PC-3 (cell line): ENCODE measurements around the gene PLCL1. TPM values are rescaled to one million over a fixed set of nuclear protein-coding genes. Genes with fewer than 3 reads are reported as not detected.

Experiments used
- ATAC-seq: fragments of 200-7000 bp; cut with Tn5 transposase; 2 replicates; pipeline ENCODE4 v1.9.1; 2020; ENCODE audit warnings: mild to moderate bottlenecking, moderate library complexity
- BruUV-seq: library from RNA; stranded (reverse); fragments of 400-500 nt; replicated peaks from 2 replicates; lab custom pipeline; 2021; lab: Mats Ljungman, UMichigan
- CTCF ChIA-PET: fragments of 300-600 bp; sonication (Branson Sonifier 250); formaldehyde crosslinking; loops from one replicate; lab custom pipeline; 2022; ENCODE audit warnings: antibody characterized with exemption; lab: Charles Lee
- POLR2A ChIA-PET: fragments of 300-600 bp; sonication (Branson Sonifier 250); formaldehyde crosslinking; loops from one replicate; lab custom pipeline; 2022; ENCODE audit warnings: antibody characterized with exemption; ENCODE audit not compliant: unreplicated experiment; lab: Charles Lee
- DNase-seq: peaks from one replicate; pipeline ENCODE4 v3.0.0-alpha.2; 2015
- H2AFZ ChIP-seq: fragments of 300-600 bp; sonication (generic); 2 replicates; pipeline ENCODE4 v1.6.0; 2016; ENCODE audit warnings: antibody characterized with exemption, low read length
- H3F3A ChIP-seq: fragments of 300-600 bp; sonication (generic); one replicate; pipeline ENCODE4 v1.6.0; 2017; ENCODE audit warnings: antibody characterized with exemption, low read length, control low read depth, mild to moderate bottlenecking; ENCODE audit not compliant: unreplicated experiment
- H3K27ac ChIP-seq: fragments of 300-600 bp; sonication (generic); 2 replicates; pipeline ENCODE4 v1.5.1; 2016; ENCODE audit warnings: mild to moderate bottlenecking, low read length
- H3K27me3 ChIP-seq: fragments of 300-600 bp; sonication (generic); 2 replicates; pipeline ENCODE4 v1.6.1; 2016; ENCODE audit warnings: low read length, mixed read lengths
- H3K36me3 ChIP-seq: fragments of 300-600 bp; sonication (generic); 2 replicates; pipeline ENCODE4 v1.6.1; 2016; ENCODE audit warnings: low read depth, mixed run types, low read length, mixed read lengths
- H3K4me1 ChIP-seq: fragments of 300-600 bp; sonication (generic); 2 replicates; pipeline ENCODE4 v1.5.1; 2016; ENCODE audit warnings: low read length; ENCODE audit not compliant: insufficient read depth
- H3K4me2 ChIP-seq: fragments of 300-600 bp; sonication (generic); 2 replicates; pipeline ENCODE4 v1.6.0; 2016; ENCODE audit warnings: low read length
- H3K4me3 ChIP-seq: fragments of 300-600 bp; sonication (generic); 2 replicates; pipeline ENCODE4 v1.5.1; 2016; ENCODE audit warnings: mild to moderate bottlenecking, low read length, mixed read lengths
- H3K79me2 ChIP-seq: fragments of 300-600 bp; sonication (generic); 2 replicates; pipeline ENCODE4 v1.6.1; 2017; ENCODE audit warnings: low read length, mixed read lengths
- H3K9ac ChIP-seq: fragments of 300-600 bp; sonication (generic); 2 replicates; pipeline ENCODE4 v1.6.0; 2016; ENCODE audit warnings: mild to moderate bottlenecking, low read length
- H3K9me2 ChIP-seq: fragments of 300-600 bp; sonication (generic); replicated peaks from 2 replicates; pipeline ENCODE4 v1.6.1; 2016; ENCODE audit warnings: mixed run types, low read length, mixed read lengths
- H3K9me3 ChIP-seq: fragments of 300-600 bp; sonication (generic); 2 replicates; pipeline ENCODE4 v1.6.1; 2016; ENCODE audit warnings: low read length, mixed read lengths
- H4K20me1 ChIP-seq: fragments of 300-600 bp; sonication (generic); 2 replicates; pipeline ENCODE4 v1.6.1; 2016; ENCODE audit warnings: low read length, mixed read lengths
- EZH2 ChIP-seq: fragments of 300-600 bp; sonication (generic); IDR thresholded peaks from one replicate; pipeline ENCODE4 v1.6.1; 2017; ENCODE audit warnings: antibody characterized with exemption, mild to moderate bottlenecking, low read length; ENCODE audit not compliant: unreplicated experiment
- EZH2phosphoT487 ChIP-seq: fragments of 300-600 bp; sonication (generic); IDR thresholded peaks from 2 replicates; pipeline ENCODE4 v1.6.1; 2018; ENCODE audit warnings: mild to moderate bottlenecking, antibody characterized with exemption, low read length, borderline replicate concordance
- intact Hi-C: fragments of 100-400 bp; cut with micrococcal nuclease; formaldehyde crosslinking; loops from 2 replicates; pipeline ENCODE4 v1.9.0; 2023
- total RNA-seq: library from RNA; depleted of rRNA; stranded (reverse); fragments of >200 nt; gene quantifications from 2 replicates; pipeline ENCODE4 v1.2.3, GENCODE V29; 2014
- TF ChIP-seq, protein P1 (sequence below): fragments of 300-600 bp; sonication (generic); conservative IDR thresholded peaks from 2 replicates; pipeline ENCODE4 v1.5.1; 2017; ENCODE audit warnings: antibody characterized with exemption, low read depth, mild to moderate bottlenecking, low read length

The PLCL1 gene
- total RNA-seq, 1 experiment from 2014 or later: not detected

DNA sequence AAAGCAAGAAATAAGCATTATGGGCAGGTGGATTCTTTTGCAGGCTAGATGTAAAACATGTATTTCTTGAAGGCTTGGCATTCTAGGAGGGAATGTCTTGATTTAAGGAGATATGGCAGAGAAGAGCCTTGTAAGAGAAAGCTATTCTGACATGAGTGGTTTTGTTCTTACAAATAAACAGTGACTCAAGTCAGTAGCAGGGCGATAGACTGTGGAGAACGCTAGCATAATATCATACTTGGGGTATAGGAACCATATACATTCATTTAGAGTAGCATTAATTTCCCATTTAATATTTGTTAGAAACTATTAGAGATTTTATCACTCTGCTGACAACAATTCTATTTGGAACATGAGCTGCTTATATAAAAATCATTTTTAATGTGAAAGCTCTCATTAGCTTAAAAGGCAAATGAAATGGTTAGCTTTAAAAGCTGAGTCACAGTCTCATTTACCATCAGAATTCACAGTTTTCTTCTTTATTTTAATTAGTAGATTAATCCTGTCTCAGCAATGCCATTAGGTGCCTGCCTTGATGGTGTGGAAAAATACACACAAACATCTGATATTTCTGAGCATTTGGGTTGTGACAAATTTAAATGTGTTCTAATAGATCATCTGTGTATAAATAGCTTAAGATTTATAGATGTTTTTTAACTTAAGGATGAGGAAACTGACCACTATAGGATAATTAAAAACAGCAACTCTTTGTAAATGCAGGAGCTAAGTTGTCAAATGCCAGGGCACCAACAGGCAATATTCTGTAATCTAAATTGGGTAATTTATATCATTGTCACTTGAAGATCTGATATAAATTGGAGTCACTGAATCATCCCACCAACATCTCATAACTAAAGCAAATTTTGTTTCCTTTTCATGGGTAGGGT lies 276.7 kb downstream of the PLCL1 start:
- Histone ChIP-seq H3K9me3 (no peaks in the 10 kb centered on the region), H3K4me2 (no peak overlapping the region), H3K27ac (no peak overlapping the region), H3K9me2 (no peaks in the 10 kb centered on the region), H3F3A (no peaks in the 10 kb centered on the region), H3K79me2 (no peaks in the 10 kb centered on the region), H3K9ac (no peak overlapping the region), H3K4me1 (no peaks in the 10 kb centered on the region), H3K4me3 (no peak overlapping the region), H3K36me3 (no peaks in the 10 kb centered on the region), H3K27me3 (peaks cover 36% of the 10 kb centered on the region), H2AFZ (no peak overlapping the region), H4K20me1 (no peaks in the 10 kb centered on the region)
- no peak for ATAC-seq
- intact Hi-C loops: no loop called here
- no TSS peak for BruUV-seq
- DNase-seq: no peak
- CTCF ChIA-PET: no interaction called here
- POLR2A ChIA-PET: no interaction called here
- TF ChIP-seq EZH2 (no peak), EZH2phosphoT487 (no peak)
- TF ChIP-seq, protein P1, sequence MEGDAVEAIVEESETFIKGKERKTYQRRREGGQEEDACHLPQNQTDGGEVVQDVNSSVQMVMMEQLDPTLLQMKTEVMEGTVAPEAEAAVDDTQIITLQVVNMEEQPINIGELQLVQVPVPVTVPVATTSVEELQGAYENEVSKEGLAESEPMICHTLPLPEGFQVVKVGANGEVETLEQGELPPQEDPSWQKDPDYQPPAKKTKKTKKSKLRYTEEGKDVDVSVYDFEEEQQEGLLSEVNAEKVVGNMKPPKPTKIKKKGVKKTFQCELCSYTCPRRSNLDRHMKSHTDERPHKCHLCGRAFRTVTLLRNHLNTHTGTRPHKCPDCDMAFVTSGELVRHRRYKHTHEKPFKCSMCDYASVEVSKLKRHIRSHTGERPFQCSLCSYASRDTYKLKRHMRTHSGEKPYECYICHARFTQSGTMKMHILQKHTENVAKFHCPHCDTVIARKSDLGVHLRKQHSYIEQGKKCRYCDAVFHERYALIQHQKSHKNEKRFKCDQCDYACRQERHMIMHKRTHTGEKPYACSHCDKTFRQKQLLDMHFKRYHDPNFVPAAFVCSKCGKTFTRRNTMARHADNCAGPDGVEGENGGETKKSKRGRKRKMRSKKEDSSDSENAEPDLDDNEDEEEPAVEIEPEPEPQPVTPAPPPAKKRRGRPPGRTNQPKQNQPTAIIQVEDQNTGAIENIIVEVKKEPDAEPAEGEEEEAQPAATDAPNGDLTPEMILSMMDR: no peak

- ATAC-seq: no peak
- intact Hi-C loops: no loop called here
- H3K9ac ChIP-seq: no peak overlapping the region
- no peaks in the 10 kb centered on the region for H4K20me1 ChIP-seq
- CTCF ChIA-PET: no interaction called here
- TF ChIP-seq, protein P1: no peak
- TF ChIP-seq EZH2phosphoT487: no peak
- TF ChIP-seq EZH2: no peak
- POLR2A ChIA-PET: no interaction called here
- H3K9me2 ChIP-seq: no peaks in the 10 kb centered on the region
- no peak overlapping the region for H3K4me3 ChIP-seq
- no peak overlapping the region for H3K27ac ChIP-seq
- no peak overlapping the region for H3K4me2 ChIP-seq
- no TSS peak for BruUV-seq
- DNase-seq: no peak
- no peak overlapping the region for H2AFZ ChIP-seq
- no peaks in the 10 kb centered on the region for H3K9me3 ChIP-seq
- no peaks in the 10 kb centered on the region for H3K4me1 ChIP-seq
- H3F3A ChIP-seq: no peaks in the 10 kb centered on the region
- H3K36me3 ChIP-seq: no peaks in the 10 kb centered on the region
- no peaks in the 10 kb centered on the region for H3K79me2 ChIP-seq
- peaks cover 42% of the 10 kb centered on the region for H3K27me3 ChIP-seq
Observed at GRCh38 chr2:198084156-198084555, 279.8 kb downstream of the PLCL1 start.

GRCh38 chr2:198096002-198096401 lies 291.6 kb downstream of the PLCL1 start:
- Histone ChIP-seq H3K9me2 (no peaks in the 10 kb centered on the region), H2AFZ (no peak overlapping the region), H3K27me3 (peaks cover 16% of the 10 kb centered on the region; the same call in 1 of the 2 replicates), H3K9ac (no peak overlapping the region), H3K27ac (no peak overlapping the region), H3K4me3 (no peak overlapping the region), H3K4me2 (no peak overlapping the region), H3K79me2 (no peaks in the 10 kb centered on the region), H3K36me3 (no peaks in the 10 kb centered on the region), H3K9me3 (no peaks in the 10 kb centered on the region), H3K4me1 (no peaks in the 10 kb centered on the region), H3F3A (no peaks in the 10 kb centered on the region), H4K20me1 (no peaks in the 10 kb centered on the region)
- ATAC-seq (no peak), DNase-seq (no peak)
- CTCF ChIA-PET: no interaction called here
- POLR2A ChIA-PET: no interaction called here
- TF ChIP-seq EZH2phosphoT487 (no peak), EZH2 (no peak)
- TF ChIP-seq, protein P1: no peak
- intact Hi-C loops: no loop called here
- no TSS peak for BruUV-seq
